ENCODE data around the gene TRAPPC6A. TPM values are rescaled to one million over a fixed set of nuclear protein-coding genes. Genes with fewer than 3 reads are reported as not detected.

Gene TRAPPC6A
- total and polyA plus RNA-seq, 2 donors (not counting 1 experiment from before 2014, with no cell fraction given), result 40.3 to 79.0 TPM

DNA sequence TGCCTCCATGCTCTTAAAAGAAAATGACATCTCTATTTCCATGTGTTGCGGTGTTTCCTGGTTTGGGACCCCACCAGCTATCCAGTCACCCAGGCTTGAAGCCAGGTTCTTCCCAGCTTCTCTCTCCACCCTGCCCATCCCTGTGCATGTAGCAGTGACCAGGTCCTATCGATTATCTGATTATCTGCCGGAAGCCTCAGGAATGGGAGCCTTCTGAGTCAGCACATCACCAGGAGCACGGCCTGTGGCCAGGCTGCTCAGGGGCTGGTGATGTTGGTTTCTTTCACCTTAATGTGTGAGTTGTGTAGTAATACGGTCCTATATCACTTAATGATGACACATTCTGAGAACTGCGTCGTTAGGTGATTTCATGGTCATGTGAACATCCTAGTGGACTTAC is 51.4 kb downstream of the TRAPPC6A start:
- Histone ChIP-seq H3K4me1 (ENCODE audit: control insufficient read depth in 2 of 2, insufficient read depth in 2 of 2, low read length in 2 of 2) (peaks cover 12 to 19% of the 10 kb centered on the region in 2 donors), H2AFZ (ENCODE audit: insufficient read depth, low read depth, low read length, poor library complexity, severe bottlenecking) (no peak overlapping the region), H3K79me2 (ENCODE audit: control insufficient read depth, insufficient read depth, low read length) (peaks cover 95% of the 10 kb centered on the region), H3K27ac (ENCODE audit: low read length in 2 of 2) (no peak overlapping the region), H3K36me3 (replicated peaks in 1 of 2; ENCODE audit: control extremely low read depth in 1 of 2, control insufficient read depth in 1 of 2, extremely low read depth in 1 of 2, insufficient read depth in 2 of 2, low read length in 1 of 2) (no peaks in the 10 kb centered on the region), H3K4me3 (ENCODE audit: control extremely low read depth in 1 of 5, extremely low read depth in 1 of 5, insufficient read depth in 1 of 5, low read depth in 2 of 5, low read length in 4 of 5) (no peak overlapping the region), H3K4me2 (replicated peaks; ENCODE audit: low read depth, low read length, poor library complexity, severe bottlenecking) (no peak overlapping the region), H3K9ac (ENCODE audit: low read length) (no peak overlapping the region), H3K9me3 (ENCODE audit: control extremely low read depth in 1 of 3, control insufficient read depth in 2 of 3, insufficient read depth in 1 of 3, low read length in 2 of 3) (no peaks in the 10 kb centered on the region), H4K20me1 (ENCODE audit: control insufficient read depth, insufficient read depth, low read length, poor library complexity, severe bottlenecking) (peaks cover 76% of the 10 kb centered on the region), H3K27me3 (replicated peaks in 1 of 4; ENCODE audit: control extremely low read depth in 1 of 4, control insufficient read depth in 3 of 4, insufficient read depth in 4 of 4, low read length in 3 of 4) (no peaks in the 10 kb centered on the region)
- TF ChIP-seq, protein P1, sequence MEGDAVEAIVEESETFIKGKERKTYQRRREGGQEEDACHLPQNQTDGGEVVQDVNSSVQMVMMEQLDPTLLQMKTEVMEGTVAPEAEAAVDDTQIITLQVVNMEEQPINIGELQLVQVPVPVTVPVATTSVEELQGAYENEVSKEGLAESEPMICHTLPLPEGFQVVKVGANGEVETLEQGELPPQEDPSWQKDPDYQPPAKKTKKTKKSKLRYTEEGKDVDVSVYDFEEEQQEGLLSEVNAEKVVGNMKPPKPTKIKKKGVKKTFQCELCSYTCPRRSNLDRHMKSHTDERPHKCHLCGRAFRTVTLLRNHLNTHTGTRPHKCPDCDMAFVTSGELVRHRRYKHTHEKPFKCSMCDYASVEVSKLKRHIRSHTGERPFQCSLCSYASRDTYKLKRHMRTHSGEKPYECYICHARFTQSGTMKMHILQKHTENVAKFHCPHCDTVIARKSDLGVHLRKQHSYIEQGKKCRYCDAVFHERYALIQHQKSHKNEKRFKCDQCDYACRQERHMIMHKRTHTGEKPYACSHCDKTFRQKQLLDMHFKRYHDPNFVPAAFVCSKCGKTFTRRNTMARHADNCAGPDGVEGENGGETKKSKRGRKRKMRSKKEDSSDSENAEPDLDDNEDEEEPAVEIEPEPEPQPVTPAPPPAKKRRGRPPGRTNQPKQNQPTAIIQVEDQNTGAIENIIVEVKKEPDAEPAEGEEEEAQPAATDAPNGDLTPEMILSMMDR (IDR thresholded peaks at IDR 0.05), result no peak
- TF ChIP-seq EZH2 (IDR thresholded peaks at IDR 0.05; ENCODE audit: borderline replicate concordance, insufficient read depth, low read depth, low read length, poor library complexity, severe bottlenecking), result no peak
- H3K4me3 Mint-ChIP-seq, result no peak overlapping the region
- WGBS (ENCODE audit: insufficient coverage), result 88% methylated on average over 7 of the region's 7 CpGs
- POLR2A ChIA-PET, result interaction anchor here (0.6 kb wide), 1 partner anchor 738 kb away, joined by 4 read pairs; no protein-coding TSS in a partner anchor
- ATAC-seq (ENCODE audit: low read depth) (no peak), DNase-seq (no peak)
- H3K9me3 Mint-ChIP-seq (ENCODE audit: insufficient read depth), result no peaks in the 10 kb centered on the region
- H3K27me3 Mint-ChIP-seq, result no peaks in the 10 kb centered on the region
- CTCF ChIA-PET, result interaction anchor here (0.8 to 2.5 kb wide), 10 partner anchors 9 to 110 kb away, joined by 3 to 14 read pairs (median 3); partner anchors contain the start of gene PPP1R37
- peaks cover 43% of the 10 kb centered on the region for H3K4me1 Mint-ChIP-seq
- intact Hi-C loops (cut with micrococcal nuclease), result loop anchor here (5.0 kb wide), 1 partner anchor 34 kb away; the partner anchor contains the start of gene PPP1R37
- H3K27ac Mint-ChIP-seq, result no peak overlapping the region

DNA sequence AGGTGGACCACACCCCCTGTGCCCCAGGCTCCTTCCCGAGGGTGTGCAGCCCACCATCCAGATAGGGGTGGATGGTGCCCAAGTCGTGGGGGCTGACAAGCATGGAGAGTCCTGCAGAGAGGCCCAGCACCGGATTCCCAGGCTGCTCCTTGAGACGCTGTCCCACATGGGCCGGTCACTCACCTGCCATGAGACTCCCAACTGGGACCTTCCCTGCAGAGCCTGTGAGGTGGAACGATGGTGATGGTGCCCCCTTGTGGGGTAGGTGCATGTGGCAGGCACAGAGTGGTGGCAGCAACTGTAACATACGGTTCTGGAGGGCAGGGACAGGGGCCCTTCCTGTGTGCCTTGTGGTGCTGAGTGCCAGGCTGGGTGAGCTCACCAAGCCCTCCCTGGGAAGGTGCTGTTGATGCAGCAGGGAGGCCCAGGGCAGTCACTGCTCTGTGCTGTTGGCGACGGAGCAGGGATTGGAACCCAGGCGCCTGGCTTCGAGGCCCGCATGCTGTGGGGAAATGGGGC is 52.0 kb downstream of the TRAPPC6A start:
- peaks cover 77% of the 10 kb centered on the region for H4K20me1 ChIP-seq (ENCODE audit: control insufficient read depth, insufficient read depth, low read length, poor library complexity, severe bottlenecking)
- H3K36me3 ChIP-seq (replicated peaks in 1 of 2; ENCODE audit: control extremely low read depth in 1 of 2, control insufficient read depth in 1 of 2, extremely low read depth in 1 of 2, insufficient read depth in 2 of 2, low read length in 1 of 2), result no peaks in the 10 kb centered on the region
- Mint-ChIP-seq H3K4me1 (peaks cover 43% of the 10 kb centered on the region), H3K4me3 (no peak overlapping the region), H3K27me3 (no peaks in the 10 kb centered on the region), H3K9me3 (ENCODE audit: insufficient read depth) (no peaks in the 10 kb centered on the region), H3K27ac (no peak overlapping the region)
- WGBS (ENCODE audit: insufficient coverage), result 57% methylated on average over 12 of the region's 12 CpGs
- peaks cover 16 to 25% of the 10 kb centered on the region in 2 donors for H3K4me1 ChIP-seq (ENCODE audit: control insufficient read depth in 2 of 2, insufficient read depth in 2 of 2, low read length in 2 of 2)
- H3K79me2 ChIP-seq (ENCODE audit: control insufficient read depth, insufficient read depth, low read length), result peaks cover 95% of the 10 kb centered on the region
- DNase-seq (peak; percentile 71), ATAC-seq (ENCODE audit: low read depth) (peak; percentile 78)
- no peak overlapping the region for H3K9ac ChIP-seq (ENCODE audit: low read length)
- intact Hi-C loops (cut with micrococcal nuclease), result loop anchor here (5.0 kb wide), 1 partner anchor 34 kb away; the partner anchor contains the start of gene PPP1R37
- TF ChIP-seq, protein P1 (IDR thresholded peaks at IDR 0.05), result peak; percentile 76
- no peak for TF ChIP-seq EZH2 (IDR thresholded peaks at IDR 0.05; ENCODE audit: borderline replicate concordance, insufficient read depth, low read depth, low read length, poor library complexity, severe bottlenecking)
- no peak overlapping the region for H3K4me3 ChIP-seq (ENCODE audit: control extremely low read depth in 1 of 5, extremely low read depth in 1 of 5, insufficient read depth in 1 of 5, low read depth in 2 of 5, low read length in 4 of 5)
- H3K4me2 ChIP-seq (replicated peaks; ENCODE audit: low read depth, low read length, poor library complexity, severe bottlenecking), result peak overlapping the region; percentile 21
- ChIA-PET CTCF (interaction anchor here (0.7 to 2.5 kb wide), 12 partner anchors 9 to 147 kb away, joined by 3 to 14 read pairs (median 3); partner anchors contain the start of gene PPP1R37), POLR2A (interaction anchor here (1.1 kb wide), 1 partner anchor 23 kb away, joined by 3 read pairs; no protein-coding TSS in a partner anchor)
- H3K9me3 ChIP-seq (ENCODE audit: control extremely low read depth in 1 of 3, control insufficient read depth in 2 of 3, insufficient read depth in 1 of 3, low read length in 2 of 3), result no peaks in the 10 kb centered on the region
- no peaks in the 10 kb centered on the region for H3K27me3 ChIP-seq (replicated peaks in 1 of 4; ENCODE audit: control extremely low read depth in 1 of 4, control insufficient read depth in 3 of 4, insufficient read depth in 4 of 4, low read length in 3 of 4)
- no peak overlapping the region for H3K27ac ChIP-seq (ENCODE audit: low read length in 2 of 2)
- H2AFZ ChIP-seq (ENCODE audit: insufficient read depth, low read depth, low read length, poor library complexity, severe bottlenecking), result no peak overlapping the region
